H9 (cell line): ENCODE results near the gene ZNFX1. TPM values are rescaled to one million over a fixed set of nuclear protein-coding genes. Genes with fewer than 3 reads are reported as not detected.

ENCODE experiments used
- DNase-seq: peaks from one replicate; pipeline ENCODE4 v3.0.0-alpha.2; 2017
- H2AFZ ChIP-seq: one replicate; pipeline ENCODE4 v1.6.1; 2013; ENCODE audit warnings: mild to moderate bottlenecking, low read length, control low read depth, moderate library complexity
- H2AK5ac ChIP-seq: 2 replicates; pipeline ENCODE4 v1.6.1; 2013; ENCODE audit warnings: low read length, control low read depth, mixed read lengths; ENCODE audit not compliant: insufficient read length
- H2BK120ac ChIP-seq: one replicate; pipeline ENCODE4 v1.6.1; 2013; ENCODE audit warnings: low read depth, mild to moderate bottlenecking, low read length, control low read depth, inconsistent platforms; ENCODE audit not compliant: poor library complexity, severe bottlenecking
- H2BK12ac ChIP-seq: 2 replicates; pipeline ENCODE4 v1.6.1; 2013; ENCODE audit warnings: low read length, control low read depth, mixed read lengths, low read depth; ENCODE audit not compliant: insufficient read length
- H2BK15ac ChIP-seq: 2 replicates; pipeline ENCODE4 v1.6.1; 2013; ENCODE audit warnings: low read depth, low read length, control low read depth
- H2BK20ac ChIP-seq: one replicate; pipeline ENCODE4 v1.6.1; 2013; ENCODE audit warnings: low read depth, mild to moderate bottlenecking, low read length, control low read depth, inconsistent platforms; ENCODE audit not compliant: poor library complexity, severe bottlenecking
- H2BK5ac ChIP-seq: 2 replicates; pipeline ENCODE4 v1.6.1; 2013; ENCODE audit warnings: low read length, control low read depth, mixed read lengths; ENCODE audit not compliant: insufficient read length
- H3K14ac ChIP-seq: 2 replicates; pipeline ENCODE4 v1.6.1; 2013; ENCODE audit warnings: low read length, control low read depth; ENCODE audit not compliant: insufficient read depth
- H3K18ac ChIP-seq: 2 replicates; pipeline ENCODE4 v1.6.1; 2013; ENCODE audit warnings: low read depth, mild to moderate bottlenecking, mixed read lengths, low read length, control low read depth; ENCODE audit not compliant: insufficient read length
- H3K23ac ChIP-seq: 2 replicates; pipeline ENCODE4 v1.6.1; 2013; ENCODE audit warnings: low read length, control low read depth, mixed read lengths, low read depth; ENCODE audit not compliant: insufficient read length
- H3K23me2 ChIP-seq: 2 replicates; pipeline ENCODE4 v1.6.1; 2013; ENCODE audit warnings: low read depth, mild to moderate bottlenecking, mixed read lengths, low read length, control low read depth; ENCODE audit not compliant: insufficient read length, poor library complexity, severe bottlenecking
- H3K27ac ChIP-seq: 2 replicates; pipeline ENCODE4 v1.5.1; 2013; ENCODE audit warnings: low read length, control low read depth, mixed read lengths, low read depth; ENCODE audit not compliant: insufficient read length
- H3K27me3 ChIP-seq: 2 replicates; pipeline ENCODE4 v1.6.1; 2013; ENCODE audit warnings: low read length, control low read depth, inconsistent platforms; ENCODE audit not compliant: insufficient read depth
- H3K4ac ChIP-seq: 2 replicates; pipeline ENCODE4 v1.6.1; 2013; ENCODE audit warnings: low read depth, mild to moderate bottlenecking, control low read depth, inconsistent platforms, low read length, moderate library complexity
- H3K4me1 ChIP-seq: 2 replicates; pipeline ENCODE4 v1.6.1; 2013; ENCODE audit warnings: low read length, control low read depth, inconsistent platforms; ENCODE audit not compliant: insufficient read depth
- H3K4me2 ChIP-seq: 2 replicates; pipeline ENCODE4 v1.6.1; 2013; ENCODE audit warnings: low read length, control low read depth, mixed read lengths; ENCODE audit not compliant: insufficient read length, insufficient read depth
- H3K56ac ChIP-seq: 2 replicates; pipeline ENCODE4 v1.6.1; 2013; ENCODE audit warnings: low read depth, mild to moderate bottlenecking, mixed read lengths, low read length, control low read depth; ENCODE audit not compliant: insufficient read length
- H3K79me1 ChIP-seq: 2 replicates; pipeline ENCODE4 v1.6.1; 2013; ENCODE audit warnings: low read depth, mild to moderate bottlenecking, moderate library complexity, low read length, control low read depth, inconsistent platforms; ENCODE audit not compliant: insufficient read depth, poor library complexity, severe bottlenecking
- H3K79me2 ChIP-seq: 2 replicates; pipeline ENCODE4 v1.6.1; 2013; ENCODE audit warnings: low read length, control low read depth, inconsistent platforms; ENCODE audit not compliant: insufficient read depth
- H3K9ac ChIP-seq: 2 replicates; pipeline ENCODE4 v1.6.1; 2013; ENCODE audit warnings: low read length, control low read depth, mixed read lengths; ENCODE audit not compliant: insufficient read length; ENCODE audit errors: extremely low read depth
- H3K9me3 ChIP-seq: one replicate; pipeline ENCODE4 v1.6.1; 2013; ENCODE audit warnings: low read depth, low read length, inconsistent platforms; ENCODE audit not compliant: control insufficient read depth
- H3T11ph ChIP-seq: one replicate; pipeline ENCODE4 v1.6.1; 2013; ENCODE audit warnings: mild to moderate bottlenecking, low read length, control low read depth, inconsistent platforms
- H4K20me1 ChIP-seq: one replicate; pipeline ENCODE4 v1.6.1; 2013; ENCODE audit not compliant: control insufficient read depth, insufficient read length, insufficient read depth
- H4K5ac ChIP-seq: 2 replicates; pipeline ENCODE4 v1.6.1; 2013; ENCODE audit warnings: low read depth, mild to moderate bottlenecking, mixed read lengths, low read length, control low read depth; ENCODE audit not compliant: insufficient read length
- H4K8ac ChIP-seq: replicated peaks from 2 replicates; pipeline ENCODE4 v1.6.1; 2013; ENCODE audit warnings: low read length, control low read depth, mixed read lengths, low read depth; ENCODE audit not compliant: insufficient read length
- H4K91ac ChIP-seq: 2 replicates; pipeline ENCODE4 v1.6.1; 2013; ENCODE audit warnings: low read depth, mild to moderate bottlenecking, moderate library complexity, mixed read lengths, low read length, control low read depth; ENCODE audit not compliant: insufficient read length
- H3K27ac Mint-ChIP-seq, 3 experiments: 2 replicates in 2 of 3; 3 replicates in 1 of 3; pipeline ENCODE4 v1.8.0; 2020 to 2021; ENCODE audit warnings: mixed read lengths in 3 of 3, mild to moderate bottlenecking in 1 of 3, moderate library complexity in 1 of 3
- H3K27me3 Mint-ChIP-seq: 2 replicates; pipeline ENCODE4 v1.8.0; 2021; ENCODE audit warnings: low read depth, mild to moderate bottlenecking, moderate library complexity, mixed read lengths
- H3K36me3 Mint-ChIP-seq, 3 experiments: 2 replicates in 2 of 3; 3 replicates in 1 of 3; pipeline ENCODE4 v1.8.0; 2020 to 2021; ENCODE audit warnings: low read depth in 3 of 3, mixed read lengths in 3 of 3; ENCODE audit not compliant: insufficient read depth in 1 of 3
- H3K4me1 Mint-ChIP-seq, 2 experiments: 2 replicates each; pipeline ENCODE4 v1.8.0; 2020; ENCODE audit warnings: mixed read lengths in 2 of 2
- H3K4me3 Mint-ChIP-seq, 2 experiments: 2 replicates in 1 of 2; 3 replicates in 1 of 2; pipeline ENCODE4 v1.8.0; 2020 to 2021; ENCODE audit warnings: mild to moderate bottlenecking in 2 of 2, mixed read lengths in 2 of 2, moderate library complexity in 1 of 2
- H3K9me3 Mint-ChIP-seq, 2 experiments: 2 replicates in 1 of 2; 3 replicates in 1 of 2; pipeline ENCODE4 v1.8.0; 2020; ENCODE audit warnings: mild to moderate bottlenecking in 2 of 2, mixed read lengths in 2 of 2, moderate library complexity in 1 of 2
- CTCF ChIP-seq: fragments of 200-600 bp; sonication (generic); conservative IDR thresholded peaks from 3 replicates; pipeline ENCODE4 v1.8.0; 2021; ENCODE audit warnings: antibody characterized with exemption, mild to moderate bottlenecking
- WGBS: extraction: QIAGEN DNeasy Blood & Tissue Kit; methylation state at CpG from one replicate; pipeline ENCODE4 v1.1.7; 2013; ENCODE audit warnings: missing lambda C conversion rate, low lambda C conversion rate, mixed read lengths; ENCODE audit not compliant: insufficient read length; ENCODE audit errors: extremely low coverage; 5-methylcytosine and 5-hydroxymethylcytosine counted together
- total RNA-seq: library from RNA; stranded (reverse); gene quantifications from 2 replicates; pipeline ENCODE4 v1.2.1, GENCODE V29; 2021

ZNFX1 gene
- total RNA-seq, 1 experiment from 2014 or later: 13.3 TPM

- Mint-ChIP-seq H3K36me3 (peaks cover 0 to 2% (median 0%) of the 10 kb centered on the region in 3 experiments; a peak in 1 of 7 replicates), H3K4me1 (peaks cover 8 to 12% of the 10 kb centered on the region in 2 experiments), H3K9me3 (peaks cover 4 to 9% of the 10 kb centered on the region in 2 experiments; a peak in 2 of 5 replicates), H3K27me3 (peaks cover 25% of the 10 kb centered on the region), H3K27ac (no peak overlapping the region), H3K4me3 (no peak overlapping the region)
- Histone ChIP-seq H3K9me3 (peaks cover 9% of the 10 kb centered on the region), H4K8ac (no peak overlapping the region), H2BK12ac (no peak overlapping the region), H2AK5ac (no peak overlapping the region), H3K79me1 (no peaks in the 10 kb centered on the region), H3K27me3 (no peaks in the 10 kb centered on the region; the same call in 1 of the 2 replicates), H3K4ac (no peak overlapping the region), H3K79me2 (no peaks in the 10 kb centered on the region), H2AFZ (no peak overlapping the region), H3K14ac (no peak overlapping the region), H3T11ph (no peak overlapping the region), H3K18ac (no peak overlapping the region), H3K23me2 (no peaks in the 10 kb centered on the region), H3K9ac (no peak overlapping the region), H2BK5ac (no peak overlapping the region), H3K23ac (no peak overlapping the region), H3K27ac (no peak overlapping the region), H3K56ac (no peak overlapping the region), H2BK120ac (no peak overlapping the region), H3K4me1 (no peaks in the 10 kb centered on the region; the same call in 1 of the 2 replicates), H3K4me2 (no peak overlapping the region), H4K20me1 (no peaks in the 10 kb centered on the region), H2BK20ac (no peak overlapping the region), H4K5ac (no peak overlapping the region), H2BK15ac (no peak overlapping the region), H4K91ac (no peak overlapping the region)
- DNase-seq: no peak
- no peak for TF ChIP-seq CTCF
- no CpG with 5 or more reads among the region's 3 CpGs for WGBS
Measured at GRCh38 chr20:49308875-49309274, 31.0 kb upstream of the ZNFX1 start.
